Measurements from ENCODE around the gene BCL7A.

BCL7A gene

DNA sequence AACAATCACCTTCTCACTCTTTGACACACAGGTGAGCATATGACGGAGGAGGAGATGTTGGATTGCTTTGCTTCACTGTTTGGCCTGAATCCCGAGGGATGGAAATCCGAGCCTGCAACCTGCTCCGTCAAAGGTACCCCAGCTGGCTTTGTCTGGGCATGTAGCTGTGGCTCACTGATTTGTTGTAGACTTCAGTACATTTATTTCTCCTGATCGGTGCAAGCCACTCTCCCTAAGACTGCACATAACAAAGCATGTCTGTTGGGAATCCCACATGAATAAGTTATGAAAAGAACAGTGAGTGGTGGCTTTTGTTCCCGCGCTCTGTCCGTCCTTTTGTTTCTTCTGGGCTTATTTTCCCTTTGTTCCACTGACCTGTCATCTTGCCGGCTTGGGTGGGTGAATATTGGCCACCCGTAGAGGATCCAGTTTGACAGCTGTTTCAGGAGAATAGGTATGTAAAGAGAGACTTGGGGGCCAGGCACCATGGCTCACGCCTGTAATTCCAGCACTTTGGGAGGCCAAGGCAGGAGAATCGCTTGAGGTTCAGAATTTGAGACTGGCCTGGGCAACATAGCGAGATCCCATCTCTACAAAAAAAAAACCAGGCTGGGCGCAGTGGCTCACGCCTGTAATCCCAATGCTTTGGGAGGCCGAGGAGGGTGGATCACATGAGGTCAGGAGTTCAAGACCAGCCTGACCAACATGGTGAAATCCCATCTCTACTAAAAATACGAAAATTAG, 20.0 kb upstream of the BCL7A start:
- peak; percentile 78 to 83 for DNase-seq

DNA sequence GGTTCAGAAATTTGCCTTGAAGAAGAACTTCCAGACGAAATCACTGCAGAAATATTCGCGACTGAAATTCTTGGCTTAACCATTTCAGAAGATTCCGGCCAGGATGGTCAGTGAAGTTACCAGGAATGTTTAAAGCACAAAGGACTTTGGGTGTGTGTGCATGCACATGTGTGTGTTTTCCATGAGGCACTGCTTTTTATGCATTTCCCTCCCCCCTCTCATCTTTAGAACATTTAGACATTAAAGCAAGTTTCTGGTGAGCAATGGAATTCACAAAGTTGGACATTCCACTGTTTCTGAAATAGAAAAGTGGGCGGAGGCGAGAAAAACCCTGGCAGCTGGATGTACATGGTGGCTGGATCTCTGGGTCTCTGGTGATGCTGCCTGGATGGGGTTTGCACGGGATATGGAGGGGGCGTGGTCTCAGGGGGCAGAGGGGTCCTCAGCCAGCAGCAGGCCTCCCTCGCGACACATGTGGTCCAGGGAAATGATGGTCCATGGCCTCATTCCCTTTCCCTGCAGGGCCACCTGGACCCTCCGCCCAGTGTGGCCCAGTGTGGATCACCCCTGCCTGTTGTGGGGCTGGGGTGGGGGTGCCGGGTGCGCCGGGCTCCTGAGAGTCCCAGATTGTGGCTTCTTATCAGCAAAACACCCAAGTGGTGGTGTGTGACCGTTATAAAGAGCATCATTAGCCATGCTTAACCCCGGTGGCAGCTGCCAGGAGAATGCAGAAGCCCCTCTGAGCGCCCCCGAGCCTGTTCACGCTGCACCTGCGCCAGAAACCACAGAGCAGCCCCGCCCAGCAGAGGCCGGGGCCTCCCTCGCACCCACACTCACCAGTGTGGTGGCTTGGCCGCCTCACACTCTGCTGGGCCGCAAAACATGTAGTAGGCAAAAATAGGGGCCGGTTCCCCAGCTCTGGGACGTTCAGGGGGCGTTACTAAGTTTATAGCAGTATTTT, 17.8 kb upstream of the BCL7A start:
- DNase-seq = no peak

DNA sequence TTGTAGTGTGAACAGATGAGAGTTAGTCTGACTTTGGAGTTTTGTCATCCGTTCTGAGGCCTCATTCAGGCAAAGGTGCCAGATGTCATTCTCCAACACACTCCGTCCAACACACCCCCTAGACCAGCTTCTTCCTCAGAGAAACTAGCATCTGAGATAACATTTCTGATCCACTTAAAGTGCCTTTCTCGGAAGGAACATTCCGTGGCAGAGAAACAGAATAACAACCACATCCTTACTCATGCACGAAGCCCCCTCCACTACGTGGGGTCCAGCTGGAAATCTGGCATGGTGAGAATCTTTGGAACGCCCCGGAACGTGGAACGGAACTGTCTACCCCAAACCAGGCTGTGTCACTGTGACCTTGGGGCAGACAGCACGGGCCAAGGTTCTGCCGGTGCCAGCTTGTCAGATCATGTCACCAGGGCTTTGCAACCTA, 17.0 kb upstream of the BCL7A start:
- no peak for DNase-seq

DNA sequence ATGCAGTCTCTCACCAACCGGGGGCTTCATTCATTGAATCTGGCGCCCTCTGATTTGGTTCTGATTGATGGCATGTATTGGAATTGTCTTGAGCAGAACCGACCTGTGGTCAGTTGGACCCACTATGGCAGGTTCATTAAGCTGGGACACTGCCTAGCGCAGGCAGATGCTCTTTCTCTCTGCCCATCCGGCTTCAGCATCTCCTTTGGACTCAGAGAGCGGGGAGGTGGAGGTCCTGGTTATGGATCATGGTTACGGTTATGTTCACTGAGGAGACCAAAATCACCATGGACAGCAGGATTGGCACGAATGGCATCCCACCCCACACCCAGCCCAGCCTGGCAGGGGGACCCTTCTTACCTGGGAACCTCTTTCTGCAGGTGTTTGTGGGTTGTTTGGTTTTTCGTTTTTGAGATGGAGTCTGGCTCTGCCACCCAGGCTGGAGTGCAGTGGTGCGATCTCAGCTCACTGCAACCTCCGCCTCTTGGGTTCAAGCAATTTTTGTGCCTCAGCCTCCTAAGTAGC, 16.4 kb upstream of the BCL7A start:
- DNase-seq = no peak

DNA sequence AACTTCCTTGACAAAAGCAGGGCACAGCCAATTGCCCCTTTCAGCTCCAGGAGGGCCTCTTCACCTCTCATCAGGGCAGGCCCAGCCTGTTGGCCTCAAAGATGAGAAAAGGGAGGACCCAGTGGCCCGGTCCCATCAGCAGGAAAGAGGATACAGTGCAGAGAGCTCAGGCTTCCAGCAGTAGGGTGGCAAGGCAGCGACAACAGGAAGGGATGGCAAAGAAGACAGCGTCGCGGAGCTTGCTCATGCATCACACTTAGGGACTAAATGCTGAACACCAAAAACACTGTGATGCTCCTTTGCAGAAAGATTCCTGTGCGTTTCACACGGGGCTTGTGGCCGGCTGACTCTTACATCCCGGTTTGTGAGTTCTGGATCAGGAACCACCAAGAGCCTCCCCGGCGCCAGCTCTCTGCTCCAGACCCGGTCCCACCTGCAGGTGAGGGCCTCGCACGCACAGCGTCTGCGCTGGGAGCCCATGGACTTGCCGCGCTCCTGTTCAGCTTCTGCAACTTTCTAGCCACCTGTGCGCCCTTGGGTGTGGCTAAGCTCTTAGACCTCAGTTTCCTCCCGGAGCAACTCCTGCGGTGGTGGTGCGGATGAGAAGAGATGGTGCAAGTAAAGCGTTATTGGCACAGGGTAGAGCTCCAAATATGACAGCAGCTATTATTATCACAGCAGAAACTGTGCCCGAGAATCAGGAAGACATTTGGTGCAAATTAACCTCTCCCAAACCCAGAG, 15.3 kb upstream of the BCL7A start:
- no peak for DNase-seq

DNA sequence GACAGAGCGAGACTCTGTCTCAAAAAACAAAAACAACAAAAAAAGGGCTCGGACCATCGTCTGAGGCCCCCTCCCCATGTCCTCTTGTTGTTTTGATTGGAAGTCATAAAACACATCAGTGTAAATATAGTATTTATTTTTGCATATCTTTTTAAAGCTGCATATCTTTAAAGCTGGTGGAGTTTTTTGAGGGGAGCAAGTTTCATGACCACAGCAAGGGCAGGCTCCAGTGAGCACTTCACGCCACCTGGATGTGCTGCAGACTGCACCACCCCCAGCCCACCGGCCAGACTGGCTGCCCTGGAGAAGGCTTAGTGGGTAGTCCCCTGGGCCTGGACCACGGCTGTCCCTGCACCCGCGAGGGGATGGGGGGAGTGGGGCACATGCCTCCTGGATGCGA, 11.9 kb upstream of the BCL7A start:
- DNase-seq = no peak

DNA sequence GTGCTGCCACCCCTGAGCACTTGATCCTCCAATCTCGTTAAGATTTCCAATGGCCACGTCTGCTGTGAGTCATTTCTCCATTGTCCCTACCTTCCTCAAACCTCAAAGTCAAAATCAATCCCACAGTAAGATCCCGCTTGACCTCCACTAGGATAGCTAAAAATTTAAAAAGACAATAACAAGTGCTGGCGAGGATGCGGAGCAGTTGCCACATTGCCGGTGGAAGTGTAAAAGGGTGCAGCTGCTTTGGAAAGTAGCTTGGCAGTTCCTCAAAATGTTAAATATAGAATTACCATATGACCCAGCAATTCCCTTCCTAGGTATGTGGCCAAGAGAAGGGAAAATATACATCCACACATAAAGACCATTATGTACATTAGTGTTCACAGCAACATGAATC, 9.5 kb upstream of the BCL7A start:
- DNase-seq = no peak

DNA sequence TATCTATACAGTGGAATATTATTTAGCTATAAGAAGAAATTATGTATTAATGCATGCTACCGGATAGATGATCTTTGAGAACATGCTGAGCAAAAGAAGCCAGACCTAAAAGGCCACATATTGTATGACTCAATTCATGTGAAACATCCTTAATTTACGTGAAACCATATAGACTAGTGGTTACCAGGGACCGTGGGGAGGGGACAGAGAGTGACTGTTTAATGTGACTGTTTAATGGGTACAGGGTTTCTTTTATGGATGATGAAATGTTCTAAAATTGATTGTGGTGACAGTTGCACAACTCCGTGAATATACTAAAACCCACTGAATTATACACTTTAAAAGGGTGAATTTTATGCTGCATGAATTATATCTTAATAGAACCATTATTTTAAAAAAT, 8.5 kb upstream of the BCL7A start:
- no peak for DNase-seq

DNA sequence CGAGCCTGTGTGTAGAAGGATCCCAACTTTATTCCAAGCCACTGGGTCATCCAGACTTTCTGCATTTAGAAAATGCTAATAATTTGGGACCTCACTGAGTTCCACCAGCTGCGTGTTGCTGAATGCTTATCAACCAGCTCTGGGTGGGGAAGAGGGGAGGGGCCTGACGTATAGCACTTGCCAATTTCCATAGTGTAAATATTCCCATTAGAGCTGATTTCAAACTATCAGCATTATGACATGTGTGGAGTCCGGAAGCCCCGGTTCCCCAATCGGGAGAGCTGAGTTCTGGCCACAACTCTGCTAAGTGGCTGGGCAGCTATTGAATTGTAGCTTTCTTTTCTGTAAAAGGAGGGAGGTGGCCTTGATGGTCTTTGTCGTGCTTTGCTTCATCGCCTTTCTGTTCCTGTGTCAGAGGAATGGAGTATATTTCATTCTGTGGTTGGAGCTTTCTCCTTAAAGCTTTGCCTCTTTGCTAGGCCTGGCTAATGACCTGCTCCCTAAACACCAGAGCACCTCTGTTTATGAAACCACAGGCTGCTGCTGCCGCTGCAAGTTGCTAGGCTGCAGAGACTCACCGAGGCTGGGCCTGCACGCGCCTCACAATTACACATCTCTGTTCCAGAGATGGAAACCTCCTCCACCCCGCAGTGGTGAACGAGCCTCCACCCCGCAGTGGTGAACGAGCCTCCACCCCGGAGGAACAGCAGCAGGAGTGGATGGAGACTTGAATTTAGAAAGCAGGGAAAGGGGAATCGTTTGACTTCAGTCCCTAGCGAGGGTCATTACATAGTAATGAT, 7.7 kb upstream of the BCL7A start:
- no peak for DNase-seq

DNA sequence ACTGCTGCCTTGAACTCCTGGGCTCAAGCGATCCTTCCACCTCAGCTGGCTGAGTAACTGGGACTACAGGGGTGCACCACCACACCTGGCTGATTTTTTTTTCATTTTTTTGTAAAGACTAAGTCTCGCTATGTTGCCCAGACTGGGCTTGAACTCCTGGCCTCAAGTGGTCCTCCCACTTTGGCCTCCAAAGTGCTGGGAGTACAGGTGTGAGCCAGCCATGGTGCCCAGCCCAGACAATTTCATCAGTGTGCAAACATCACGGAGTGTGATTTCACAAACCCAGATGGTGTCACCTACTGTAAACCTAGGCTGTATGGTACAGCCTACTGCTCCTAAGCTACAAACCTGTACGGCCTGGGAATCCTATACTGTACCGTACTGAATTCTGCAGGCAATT, 6.9 kb upstream of the BCL7A start:
- DNase-seq = no peak

DNA sequence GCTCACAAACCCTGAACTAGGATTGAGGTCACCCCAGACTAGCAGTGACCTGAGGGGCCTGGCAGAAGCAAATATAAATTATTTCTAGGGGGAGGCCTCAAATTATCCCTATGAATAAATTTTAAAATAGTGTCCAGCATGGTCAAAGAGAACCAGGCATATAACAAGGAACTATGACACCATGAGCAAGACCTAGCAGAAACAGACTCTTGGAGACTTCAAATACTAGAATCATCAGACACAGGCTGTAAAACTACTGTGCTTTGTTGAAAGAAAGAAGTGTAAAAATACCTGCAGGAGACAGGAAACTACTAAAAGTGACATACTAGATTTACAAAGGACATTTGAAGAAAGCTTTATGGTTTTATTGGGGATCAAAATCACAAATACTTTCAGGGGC, 3.2 kb upstream of the BCL7A start:
- no peak for DNase-seq

DNA sequence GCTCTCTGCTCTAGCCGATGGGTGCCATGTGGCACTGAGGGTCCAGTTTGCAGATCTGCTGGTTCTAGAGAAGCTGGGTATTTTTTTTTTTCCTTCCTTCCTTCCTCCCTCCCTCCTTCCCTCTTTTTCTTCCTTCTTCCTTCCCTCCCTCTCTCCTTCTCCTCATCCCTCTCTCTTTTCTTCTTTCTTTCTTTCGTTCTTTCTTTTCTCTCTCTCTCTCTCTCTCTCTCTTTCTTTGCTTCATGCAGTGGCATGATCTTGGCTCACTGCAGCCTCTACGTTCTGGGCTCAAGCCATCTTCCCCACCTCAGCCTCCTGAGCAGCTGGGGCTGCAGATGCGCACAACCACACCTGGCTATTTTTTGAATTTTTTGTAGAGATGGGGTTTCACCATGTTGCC, 2.7 kb upstream of the BCL7A start:
- DNase-seq = no peak

DNA sequence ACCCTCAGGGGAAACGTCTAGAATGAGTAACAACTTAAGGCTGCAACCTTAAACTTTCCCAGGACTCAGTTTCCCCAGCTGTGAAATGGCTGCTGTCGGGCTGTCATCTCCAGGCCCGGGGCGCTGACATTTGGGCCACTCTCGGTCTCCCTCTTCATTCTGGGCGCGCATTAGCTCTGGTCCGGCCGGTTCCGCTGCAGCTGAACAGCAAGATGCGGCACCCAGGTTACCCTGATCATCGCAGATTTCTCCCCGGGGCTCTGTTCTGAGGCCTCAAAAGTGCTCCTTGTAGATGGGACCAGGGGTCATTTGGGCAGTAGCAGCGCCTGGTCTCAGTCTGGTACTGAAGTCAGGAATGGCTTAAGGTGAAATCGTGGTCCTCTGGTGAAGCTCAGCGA, 890 bp upstream of the BCL7A start:
- no peak for DNase-seq

DNA sequence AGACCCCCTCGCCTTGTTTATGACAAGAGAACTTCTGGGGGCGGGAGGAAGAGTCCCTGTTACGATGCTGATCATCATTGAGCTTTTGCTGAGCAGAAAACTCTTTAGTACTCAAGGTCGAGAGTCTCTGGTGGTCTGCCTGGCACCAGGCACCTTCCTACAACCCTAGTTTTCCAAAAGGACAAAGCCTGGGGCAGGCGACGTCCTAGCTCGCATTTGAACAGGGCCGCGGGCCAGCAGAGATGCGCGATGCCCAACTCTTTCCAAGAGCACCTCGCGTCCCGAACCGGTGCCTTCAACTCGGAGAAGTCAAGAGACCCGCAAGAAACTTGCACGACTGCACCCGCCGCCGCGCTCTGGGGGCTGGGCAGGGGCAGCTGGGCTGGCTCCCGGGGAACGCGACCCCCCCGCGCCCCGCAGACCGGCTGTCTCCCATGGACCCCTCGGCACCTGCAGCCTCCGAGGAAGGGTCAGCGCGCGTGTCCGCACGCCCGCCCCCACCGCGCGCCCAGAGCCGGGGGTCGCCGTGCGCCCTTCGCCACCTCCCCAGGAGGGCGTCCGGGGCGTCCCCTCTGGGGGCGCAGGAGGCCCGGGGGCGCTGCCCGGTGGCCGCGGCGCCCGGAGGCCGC, 377 bp upstream of the BCL7A start:
- DNase-seq = peak in 1 of 2 experiments; percentile 19

DNA sequence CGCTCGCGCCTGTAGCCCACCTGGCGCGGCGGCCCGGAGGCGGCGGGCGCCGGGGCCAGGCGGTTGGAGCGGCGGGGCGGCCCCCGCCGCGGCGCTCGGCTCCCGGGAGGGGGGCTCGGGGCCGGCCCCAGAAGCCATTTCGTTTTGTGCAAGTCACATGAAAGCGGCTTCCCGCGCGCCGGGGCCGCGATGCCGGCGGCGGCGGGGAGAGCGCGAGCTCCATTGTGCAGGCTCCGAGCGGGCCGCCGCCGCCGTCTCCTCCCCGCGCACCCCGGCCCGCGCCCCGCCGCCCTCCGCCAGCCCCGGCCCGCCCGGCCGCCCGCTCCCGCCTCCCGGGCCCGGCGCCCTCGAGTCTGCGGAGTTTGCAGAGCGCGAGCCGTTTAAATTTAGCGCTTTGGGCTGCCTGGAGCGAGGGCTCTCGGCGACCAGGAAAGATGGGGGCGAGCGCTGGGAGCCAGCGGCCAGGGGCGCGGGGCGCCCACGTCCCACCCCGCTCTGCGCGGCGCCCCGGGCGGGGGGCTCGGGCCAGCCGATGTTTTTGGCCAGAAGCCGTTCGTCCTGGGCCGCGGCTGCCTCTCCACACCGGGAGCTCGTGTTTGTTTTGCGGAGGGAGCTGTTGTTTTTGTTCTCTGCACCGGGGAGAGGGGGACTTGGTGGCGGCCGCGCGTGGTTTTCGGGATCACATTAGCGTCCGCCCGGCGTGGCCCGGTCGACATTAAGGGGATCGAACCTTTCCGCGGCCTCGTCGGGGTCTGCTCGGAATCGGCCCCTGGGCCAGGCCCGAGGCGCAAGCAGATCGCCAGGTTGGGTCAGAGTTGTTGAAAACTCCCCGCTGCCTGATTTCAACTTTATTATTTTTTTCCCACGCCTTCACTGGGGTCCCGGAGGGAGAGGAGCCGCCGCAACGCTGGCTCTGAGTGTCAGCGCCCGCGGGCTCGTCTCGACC, 982 bp downstream of the BCL7A start:
- no peak for DNase-seq

DNA sequence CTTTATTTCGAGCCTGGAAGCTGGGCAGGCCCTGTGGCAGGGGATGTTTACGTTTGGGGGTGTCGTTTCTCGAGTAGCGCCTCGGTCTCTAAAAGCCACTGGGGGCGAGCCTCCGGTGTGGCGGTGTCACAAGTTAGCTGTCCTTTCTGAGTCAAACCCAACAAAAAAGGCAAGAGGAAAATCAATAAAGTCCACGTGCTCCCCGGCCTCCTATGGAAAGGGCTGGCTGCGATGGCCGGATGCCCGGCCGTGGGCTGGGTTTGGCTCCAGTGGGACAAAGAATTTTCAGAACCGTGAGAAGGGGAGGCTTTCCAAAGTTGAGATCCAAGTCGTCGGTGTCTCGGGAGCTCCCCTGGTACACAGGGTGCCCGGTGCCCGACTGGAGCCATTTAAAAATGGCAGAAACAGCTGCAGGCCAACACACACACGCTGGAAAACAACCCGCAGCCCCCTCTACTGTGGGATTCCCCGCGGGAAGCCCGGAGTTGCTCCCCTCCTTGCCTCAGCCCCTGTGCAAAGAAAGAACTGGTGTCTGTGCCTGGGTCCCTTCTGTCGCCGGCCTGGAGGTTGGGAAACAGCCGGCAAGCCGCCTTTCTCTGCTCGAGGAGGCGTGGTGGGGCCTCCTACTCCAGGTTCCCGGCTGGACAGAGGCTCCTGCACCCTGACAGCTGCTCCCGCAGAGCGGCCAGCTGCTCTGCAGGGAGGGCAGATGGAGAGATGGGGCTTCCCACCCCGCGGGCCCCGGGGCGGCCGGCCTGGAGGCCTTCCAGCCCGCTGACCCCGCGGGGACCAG, 1.9 kb downstream of the BCL7A start:
- no peak for DNase-seq

DNA sequence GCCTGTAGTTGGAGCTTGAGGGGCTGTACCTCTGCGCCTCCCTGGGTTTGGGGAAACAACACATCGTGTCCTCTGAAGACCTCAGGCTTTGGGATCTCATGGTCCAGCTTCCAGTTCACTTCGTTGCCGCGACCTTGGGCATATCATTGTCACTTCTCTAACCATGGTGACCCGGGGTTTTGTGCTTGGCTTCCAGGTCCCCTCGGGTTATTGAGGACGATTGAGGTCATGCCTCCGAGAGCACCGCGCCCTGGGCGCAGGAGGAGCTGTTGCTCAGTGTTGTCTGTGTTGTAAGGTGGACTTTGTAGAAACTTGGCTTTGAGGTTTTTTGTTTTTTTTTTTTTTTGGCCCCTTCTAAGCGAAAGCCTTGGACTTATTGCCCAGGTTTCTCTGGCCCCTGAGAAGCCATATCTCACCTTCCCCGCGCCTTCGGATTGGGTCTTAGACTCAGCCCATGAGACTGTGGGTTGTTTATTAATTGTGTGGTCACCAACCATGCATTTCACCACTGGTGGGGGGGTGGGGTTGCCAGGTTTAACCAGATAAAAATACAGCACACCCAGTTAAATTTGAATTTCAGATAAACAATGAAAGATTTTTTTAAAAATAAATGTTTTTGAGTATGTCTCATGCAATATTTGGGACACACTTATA, 2.6 kb downstream of the BCL7A start:
- DNase-seq = no peak

DNA sequence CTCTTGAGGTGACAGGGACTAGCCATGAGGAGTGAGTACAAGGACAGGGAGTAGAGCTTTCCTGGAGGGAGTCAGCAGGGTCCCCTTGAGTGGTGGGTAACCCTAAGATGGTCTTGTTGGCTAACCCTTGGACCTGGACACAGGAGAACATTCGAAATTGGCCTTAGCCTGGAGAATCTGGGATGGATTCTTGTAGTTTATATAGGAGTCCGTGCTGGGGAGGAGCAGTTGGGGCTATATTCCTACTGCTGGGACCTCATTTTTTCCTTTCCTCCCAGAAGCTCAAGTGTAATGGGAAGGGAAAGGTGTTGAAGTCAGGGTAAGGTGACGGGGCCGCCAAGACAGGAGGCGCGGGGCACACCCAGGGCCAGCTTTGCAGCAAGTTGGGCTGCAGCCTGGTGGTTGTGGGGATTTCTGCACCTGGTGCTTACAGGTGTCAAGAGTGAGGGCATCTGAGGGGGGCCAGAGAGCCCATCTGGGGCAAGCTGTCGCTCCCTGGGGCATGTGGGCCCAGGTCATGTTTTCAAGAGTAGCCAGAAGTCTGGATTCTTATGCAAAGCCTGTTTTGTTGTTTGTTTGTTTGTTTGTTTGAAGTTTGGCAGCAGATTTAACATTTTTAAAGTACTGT, 5.1 kb downstream of the BCL7A start:
- DNase-seq = no peak

Measured in NCI-H1930 (cell line).